Prostate gland (tissue), 2 donors: ENCODE data around the gene LMNTD1.

Experiments
- CTCF ChIP-seq, 4 experiments: fragments of 200-600 bp in 2 of 4; fragments of 450-650 bp in 2 of 4; sonication (generic) in 2 of 4; IDR thresholded peaks; 1 replicate in 3 of 4; 2 replicates in 1 of 4; pipeline ENCODE4 v1.5.1; 2016 to 2019; ENCODE audit warnings: antibody characterized with exemption in 4 of 4, mild to moderate bottlenecking in 2 of 4, moderate library complexity in 2 of 4
- POLR2AphosphoS5 ChIP-seq: sonication (generic); formaldehyde crosslinking; IDR thresholded peaks from one replicate; pipeline ENCODE4 v1.6.1; 2017; ENCODE audit warnings: antibody characterized with exemption

GRCh38 chr12:25493682-25494081, 59.4 kb downstream of the LMNTD1 start:
- no peak for TF ChIP-seq POLR2AphosphoS5
- TF ChIP-seq CTCF (IDR thresholded peaks at IDR 0.05): no peak
